Measurements from ENCODE around the gene VAV1. TPM values are rescaled to one million over a fixed set of nuclear protein-coding genes. Genes with fewer than 3 reads are reported as not detected.
"Not testable (repeated sequence)": the region's sequence is repeated elsewhere in the genome, so short reads cannot be mapped to it uniquely, and the experiment has no call there.

Gene VAV1
- total RNA-seq, 1 experiment from 2014 or later = 0.06 TPM

GRCh38 chr19:6818246-6818645 is 45.7 kb downstream of the VAV1 start:
- DNase-seq (ENCODE audit: low spot score) = no peak

DNA sequence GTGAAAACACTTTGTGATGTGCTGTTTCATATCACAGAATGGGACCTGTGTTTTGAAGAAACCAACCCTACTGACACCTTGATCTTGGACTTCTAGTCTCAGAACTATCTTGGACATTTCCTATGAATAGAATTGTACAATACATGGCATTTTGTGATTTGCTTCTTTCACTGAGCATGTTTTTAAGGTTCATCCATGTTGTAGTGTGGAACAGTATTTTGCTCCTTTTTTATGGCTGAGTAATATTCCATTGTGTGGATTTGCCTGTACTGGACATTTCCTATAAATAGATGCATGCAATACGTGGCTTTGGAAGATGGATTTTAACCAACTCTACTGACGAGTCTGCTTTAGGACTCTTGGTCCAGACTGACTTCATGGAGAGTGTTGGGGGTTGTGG is 46.8 kb downstream of the VAV1 start:
- DNase-seq (ENCODE audit: low spot score) = no peak

GRCh38 chr19:6820237-6820636 is 47.7 kb downstream of the VAV1 start:
- DNase-seq (ENCODE audit: low spot score) = no peak

GRCh38 chr19:6821639-6822310 is 49.3 kb downstream of the VAV1 start:
- DNase-seq (ENCODE audit: low spot score) = no peak

DNA sequence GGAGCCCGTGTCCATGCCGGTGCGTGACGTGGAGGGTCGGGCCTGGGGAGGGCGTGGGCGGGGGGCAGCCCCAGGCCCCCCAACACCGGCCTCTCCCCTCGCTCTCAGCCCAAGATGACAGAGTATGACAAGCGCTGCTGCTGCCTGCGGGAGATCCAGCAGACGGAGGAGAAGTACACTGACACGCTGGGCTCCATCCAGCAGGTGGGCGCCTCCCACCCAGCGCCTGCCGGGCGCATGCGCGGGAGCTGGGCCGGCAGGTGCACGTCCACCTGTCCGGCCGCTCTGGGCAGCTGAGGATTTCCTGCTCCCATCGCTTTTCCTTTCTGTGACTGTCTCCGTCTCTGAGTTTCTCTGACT is 49.8 kb downstream of the VAV1 start:
- no peak for DNase-seq (ENCODE audit: low spot score)

- DNase-seq (ENCODE audit: low spot score) = no peak
Measured at GRCh38 chr19:6825076-6825774, 52.7 kb downstream of the VAV1 start.

- no peak for DNase-seq (ENCODE audit: low spot score)
Measured at GRCh38 chr19:6826281-6826920, 53.9 kb downstream of the VAV1 start.

DNA sequence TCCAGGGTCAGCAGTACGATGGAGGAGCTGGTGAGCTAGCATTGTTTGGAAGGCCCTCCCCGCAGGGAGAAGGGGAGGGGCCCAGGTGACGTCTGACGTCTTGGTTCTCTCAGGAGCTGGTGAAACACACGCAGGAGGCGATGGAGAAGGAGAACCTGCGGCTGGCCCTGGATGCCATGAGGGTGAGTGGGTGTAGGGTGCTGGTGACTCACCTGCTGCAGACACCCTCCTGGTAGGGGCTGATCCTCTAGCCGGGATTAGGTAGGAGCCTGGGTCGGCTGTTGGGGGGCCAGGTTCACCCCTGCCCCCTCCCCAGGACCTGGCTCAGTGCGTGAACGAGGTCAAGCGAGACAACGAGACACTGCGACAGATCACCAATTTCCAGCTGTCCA is 55.8 kb downstream of the VAV1 start:
- DNase-seq (ENCODE audit: low spot score) = peak; percentile 29

DNA sequence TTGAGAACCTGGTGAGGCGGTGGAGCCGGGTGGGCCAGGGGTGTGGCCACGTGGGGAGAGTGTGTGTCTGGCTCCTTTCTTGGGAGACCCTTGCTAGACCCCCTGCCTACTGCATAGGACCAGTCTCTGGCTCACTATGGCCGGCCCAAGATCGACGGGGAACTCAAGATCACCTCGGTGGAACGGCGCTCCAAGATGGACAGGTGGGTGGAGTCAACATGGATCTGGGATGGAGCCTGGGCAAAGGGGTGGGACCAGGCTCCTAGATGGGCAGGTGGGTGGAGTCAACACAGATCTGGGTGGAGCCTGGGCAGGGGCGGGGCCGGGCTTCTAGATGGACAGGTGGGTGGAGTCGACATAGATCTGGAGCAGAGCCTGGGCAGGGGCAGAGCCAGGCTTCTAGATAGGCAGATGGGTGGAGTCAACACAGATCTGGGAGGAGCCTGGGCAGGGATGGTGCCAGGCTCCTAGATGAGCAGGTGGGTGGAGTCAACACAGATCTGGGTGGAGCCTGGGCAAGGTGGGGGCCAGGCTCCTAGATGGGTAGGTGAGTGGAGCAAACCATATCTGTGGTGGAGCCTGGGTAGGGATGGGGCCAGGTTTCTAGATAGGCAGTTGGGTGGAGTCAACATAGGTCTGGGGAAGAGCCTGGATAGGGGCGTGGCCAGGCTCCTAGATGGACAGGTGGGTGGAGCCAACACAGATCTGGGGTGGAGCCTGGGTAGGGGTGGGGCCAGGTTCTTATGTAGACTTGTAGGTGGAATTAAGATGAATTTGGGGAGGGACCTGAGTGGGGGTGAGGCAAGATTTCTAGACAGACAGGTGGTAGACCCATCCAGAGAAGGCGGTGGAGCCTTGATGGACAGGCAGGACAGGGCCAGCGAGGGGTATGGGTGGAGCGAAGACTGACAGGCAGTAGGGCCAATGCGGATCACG is 56.5 kb downstream of the VAV1 start:
- DNase-seq (ENCODE audit: low spot score) = no peak

DNA sequence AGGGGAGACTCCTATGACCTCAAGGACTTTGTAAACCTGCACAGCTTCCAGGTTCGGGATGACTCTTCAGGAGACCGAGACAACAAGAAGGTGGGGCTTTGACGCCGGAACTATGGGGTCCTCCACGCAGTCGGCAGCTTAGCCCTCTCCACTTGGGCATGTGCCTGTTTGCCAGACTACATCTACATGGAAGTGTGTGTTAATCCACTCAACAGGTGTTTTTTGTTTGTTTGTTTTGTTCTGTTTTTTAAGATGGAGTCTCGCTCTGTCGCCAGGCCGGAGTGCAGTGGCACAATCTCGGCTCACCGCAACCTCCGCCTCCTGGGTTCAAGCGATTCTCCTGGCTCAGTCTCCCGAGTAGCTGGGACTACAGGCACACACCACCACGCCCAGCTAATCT is 57.3 kb downstream of the VAV1 start:
- DNase-seq (ENCODE audit: low spot score) = not testable (repeated sequence)

- DNase-seq (ENCODE audit: low spot score) = not testable (repeated sequence)
Measured at GRCh38 chr19:6831084-6831483, 58.6 kb downstream of the VAV1 start.

DNA sequence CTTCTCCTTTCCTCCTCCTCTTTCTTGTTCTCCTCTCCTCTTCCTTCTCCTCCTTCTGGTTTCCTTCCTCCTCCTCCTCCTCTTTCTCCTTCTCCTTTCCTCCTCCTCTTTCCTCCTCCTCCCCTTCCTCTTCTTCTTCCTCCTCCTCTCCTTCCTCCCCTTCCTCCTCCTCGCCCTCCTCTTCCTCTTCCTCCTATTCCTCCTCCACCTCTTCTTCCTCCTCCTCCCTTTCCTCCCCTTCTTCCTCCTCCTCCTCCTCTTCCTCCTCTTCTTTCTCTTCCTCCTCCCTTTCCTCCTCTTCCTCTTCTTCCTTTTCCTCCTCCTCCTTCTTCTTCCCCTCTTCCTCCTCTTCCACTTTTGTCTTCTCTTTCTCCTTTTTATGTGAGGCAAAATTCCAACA is 59.9 kb downstream of the VAV1 start:
- no peak for DNase-seq (ENCODE audit: low spot score)

- no peak for DNase-seq (ENCODE audit: low spot score)
Measured at GRCh38 chr19:6833166-6833790, 60.8 kb downstream of the VAV1 start.

GRCh38 chr19:6834433-6834832 is 61.9 kb downstream of the VAV1 start:
- DNase-seq (ENCODE audit: low spot score) = no peak

DNA sequence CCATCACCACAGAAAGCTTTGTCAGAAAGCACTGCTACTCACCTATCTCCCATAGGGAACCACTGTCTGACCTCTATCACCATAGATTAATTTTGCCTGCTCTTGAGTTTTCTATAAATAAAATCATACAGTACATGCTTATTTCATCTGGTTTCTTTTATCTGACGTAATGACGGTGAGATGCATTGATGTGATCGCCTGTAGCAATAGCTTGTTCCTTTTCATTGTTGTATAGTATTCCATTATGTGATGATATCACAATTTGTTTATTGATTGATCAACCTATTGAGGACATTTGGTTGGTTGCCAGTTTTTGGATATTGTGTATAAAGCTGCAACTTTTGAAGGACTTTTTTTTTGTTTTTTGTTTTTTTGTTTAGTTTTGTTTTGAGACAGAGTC is 63.0 kb downstream of the VAV1 start:
- no peak for DNase-seq (ENCODE audit: low spot score)

DNA sequence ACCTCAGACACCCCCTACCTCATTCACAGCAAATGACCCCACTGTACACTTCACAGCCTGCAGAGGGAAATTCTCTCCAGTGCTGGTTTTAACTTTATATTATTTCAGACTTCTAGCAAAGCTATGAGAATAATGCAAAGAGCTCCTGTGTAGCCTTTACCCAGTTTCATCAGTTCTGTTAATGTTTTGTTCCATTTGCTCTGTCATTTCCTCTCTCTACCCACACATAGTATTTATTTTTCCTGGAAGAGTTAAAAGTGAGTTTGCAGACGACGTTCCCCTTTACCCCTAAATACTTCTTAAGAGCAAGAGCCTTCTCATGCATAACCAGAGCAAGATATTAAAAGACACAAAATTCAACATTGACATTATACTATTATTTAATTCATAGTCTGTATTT is 65.0 kb downstream of the VAV1 start:
- DNase-seq (ENCODE audit: low spot score) = no peak

DNA sequence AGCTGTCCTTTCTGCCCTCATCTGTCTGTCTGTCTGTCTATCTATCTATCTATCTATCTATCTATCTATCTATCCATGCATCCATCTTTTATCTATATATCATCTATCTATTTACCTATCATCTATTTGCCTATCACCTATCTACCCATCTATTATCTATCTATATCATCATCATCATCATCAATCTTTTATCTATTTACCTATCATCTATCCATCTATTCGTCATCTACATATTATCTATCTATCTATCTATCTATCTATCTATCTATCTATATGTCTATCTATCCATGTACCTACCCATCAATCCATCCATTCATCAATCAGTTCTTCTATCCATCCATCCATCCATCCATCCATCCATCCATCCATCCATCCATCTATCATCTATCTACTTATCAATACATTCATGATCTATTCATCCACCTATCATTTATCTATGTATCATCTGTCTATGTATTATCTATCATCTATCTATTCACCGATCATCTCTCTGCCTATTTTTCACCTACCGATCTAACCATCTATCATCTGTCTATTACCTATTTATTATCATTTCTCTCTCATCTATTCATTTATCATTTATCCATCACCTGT is 65.7 kb downstream of the VAV1 start:
- no peak for DNase-seq (ENCODE audit: low spot score)

DNA sequence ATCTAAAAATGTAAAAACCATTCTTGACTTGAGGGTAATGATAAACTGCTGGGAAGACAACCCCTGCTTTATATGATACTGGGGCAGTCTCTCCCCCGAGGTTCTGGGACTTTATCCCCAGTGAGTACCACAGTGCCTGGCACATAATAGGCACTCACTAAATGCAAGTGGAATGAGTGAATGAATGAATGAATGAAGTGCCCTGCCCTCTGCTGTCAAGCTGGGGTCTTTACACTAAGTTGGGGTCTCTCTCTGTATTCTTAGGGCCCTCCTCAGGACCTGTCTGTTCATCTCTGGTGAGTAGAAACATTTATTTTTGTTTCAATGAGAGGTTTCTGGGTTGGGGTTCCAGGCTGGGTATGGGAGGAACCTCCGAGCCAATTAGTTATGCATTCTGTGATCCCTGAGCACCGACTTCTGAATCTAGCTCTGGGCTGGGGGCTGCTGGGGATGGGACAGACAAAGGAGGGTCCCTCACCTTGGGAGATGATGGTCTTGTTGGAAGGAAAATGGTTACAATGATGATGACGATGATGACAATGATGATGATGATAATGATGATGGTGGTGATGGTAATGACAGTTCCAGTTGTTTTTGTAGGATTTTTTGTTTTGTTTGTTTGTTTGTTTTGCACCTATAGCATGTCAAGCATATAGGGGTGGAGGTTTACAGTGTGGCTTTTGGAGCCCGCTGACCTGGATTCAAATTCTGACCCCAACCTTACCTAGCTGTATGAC is 70.5 kb downstream of the VAV1 start:
- no peak for DNase-seq (ENCODE audit: low spot score)

DNA sequence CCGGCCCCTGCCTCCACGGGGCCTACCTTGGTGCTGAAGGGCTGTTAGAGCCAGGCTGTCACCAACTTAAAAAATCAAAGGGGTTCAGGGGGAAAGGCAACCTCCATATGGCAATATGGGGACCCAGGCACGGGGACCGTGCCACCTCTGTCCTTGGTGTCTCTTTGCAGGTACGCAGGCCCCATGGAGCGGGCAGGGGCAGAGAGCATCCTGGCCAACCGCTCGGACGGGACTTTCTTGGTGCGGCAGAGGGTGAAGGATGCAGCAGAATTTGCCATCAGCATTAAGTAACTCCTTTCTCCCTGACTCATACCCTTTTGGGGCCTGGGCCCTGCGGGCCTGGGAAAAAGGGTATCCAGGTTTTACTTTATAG is 75.3 kb downstream of the VAV1 start:
- DNase-seq (ENCODE audit: low spot score) = no peak

DNA sequence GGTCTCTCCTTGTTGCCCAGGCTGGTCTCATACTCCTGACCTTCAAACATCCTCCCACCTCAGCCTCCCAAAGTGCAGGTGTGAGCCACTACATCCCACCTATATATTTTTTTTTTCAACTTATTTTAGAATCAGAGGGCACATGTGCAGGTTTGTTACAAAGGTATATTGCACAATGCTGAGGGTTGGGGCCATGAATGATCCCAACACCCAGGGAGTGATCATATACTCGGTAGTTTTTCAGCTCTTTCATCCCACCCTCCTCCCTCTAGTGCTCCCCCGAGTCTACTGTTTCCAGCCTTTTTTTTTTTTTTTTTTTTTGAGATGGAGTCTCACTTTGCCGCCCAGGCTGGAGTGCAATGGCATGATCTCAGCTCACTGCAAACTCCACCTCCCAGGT is 76.5 kb downstream of the VAV1 start:
- no peak for DNase-seq (ENCODE audit: low spot score)

DNA sequence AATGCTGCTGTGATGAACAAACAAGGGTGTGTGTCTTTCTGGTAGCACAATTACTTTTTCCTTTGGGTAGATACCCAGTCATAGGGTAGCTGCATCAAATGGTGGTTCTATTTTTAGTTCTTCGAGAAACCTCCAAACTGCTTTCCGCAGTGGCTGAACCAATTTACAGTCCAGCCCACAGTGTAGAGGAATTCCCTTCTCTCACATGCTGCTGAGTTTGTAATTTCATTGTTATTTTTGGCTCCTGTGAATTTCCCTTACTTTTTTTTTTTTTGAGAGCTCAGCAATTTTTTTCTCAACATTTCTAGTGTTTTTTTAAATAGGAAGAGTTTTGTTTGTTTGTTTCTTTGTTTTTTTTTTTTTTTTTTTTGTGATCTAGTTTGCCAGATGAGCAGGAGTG is 77.4 kb downstream of the VAV1 start:
- no peak for DNase-seq (ENCODE audit: low spot score)

Data from H4 (cell line).